ENCODE results near the gene SNED1. TPM values are rescaled to one million over a fixed set of nuclear protein-coding genes. Genes with fewer than 3 reads are reported as not detected.
"Not testable (repeated sequence)": the region's sequence is repeated elsewhere in the genome, so short reads cannot be mapped to it uniquely, and the experiment has no call there.

Gene SNED1
- total and polyA plus RNA-seq, 2 donors (not counting 1 experiment from before 2014, with no cell fraction given) = 27.2 to 39.5 TPM

- no peak overlapping the region for H2AFZ ChIP-seq (ENCODE audit: low read length)
- no peaks in the 10 kb centered on the region for H3K27me3 ChIP-seq (ENCODE audit: control insufficient read depth, insufficient read depth, low read length)
- TF ChIP-seq EZH2 (IDR thresholded peaks at IDR 0.05; ENCODE audit: low read length, missing control alignments) (no peak), CTCF (conservative IDR thresholded peaks at IDR 0.05 in 1 of 2, IDR thresholded peaks at IDR 0.05 in 1 of 2; ENCODE audit: low read depth in 1 of 2, low read length in 2 of 2) (no peak)
- DNase-seq (ENCODE audit: low read depth in 2 of 2) = no peak
- no peaks in the 10 kb centered on the region for H3K79me2 ChIP-seq (ENCODE audit: control insufficient read depth, insufficient read depth, low read length)
- no peaks in the 10 kb centered on the region for H3K9me3 ChIP-seq (ENCODE audit: control insufficient read depth, insufficient read depth, low read depth, low read length)
- H3K9ac ChIP-seq (ENCODE audit: insufficient read depth, low read length) = no peak overlapping the region
- no peaks in the 10 kb centered on the region for H4K20me1 ChIP-seq (ENCODE audit: control insufficient read depth, extremely low read depth, insufficient read depth, low read length)
- no peaks in the 10 kb centered on the region for H3K36me3 ChIP-seq (ENCODE audit: control insufficient read depth, insufficient read depth, low read length)
- H3K4me3 ChIP-seq (replicated peaks in 1 of 4; ENCODE audit: control extremely low read depth in 1 of 4, insufficient read depth in 1 of 4, low read depth in 3 of 4, low read length in 4 of 4) = no peak overlapping the region
- no peak overlapping the region for H3K27ac ChIP-seq (ENCODE audit: insufficient read depth, low read length)
- no peak overlapping the region for H3K4me2 ChIP-seq (ENCODE audit: extremely low read depth, insufficient read depth, low read length)
- H3K4me1 ChIP-seq (ENCODE audit: control insufficient read depth, extremely low read depth, insufficient read depth, low read length) = peaks cover 4% of the 10 kb centered on the region
These were observed 26.2 kb upstream of the SNED1 start for GRCh38 chr2:240972201-240972600.

GRCh38 chr2:240972636-240973521 is 25.5 kb upstream of the SNED1 start:
- Histone ChIP-seq H3K36me3 (ENCODE audit: control insufficient read depth, insufficient read depth, low read length) (no peaks in the 10 kb centered on the region), H3K79me2 (ENCODE audit: control insufficient read depth, insufficient read depth, low read length) (no peaks in the 10 kb centered on the region), H3K9ac (ENCODE audit: insufficient read depth, low read length) (no peak overlapping the region), H3K9me3 (ENCODE audit: control insufficient read depth, insufficient read depth, low read depth, low read length) (no peaks in the 10 kb centered on the region), H2AFZ (ENCODE audit: low read length) (no peak overlapping the region), H3K4me2 (ENCODE audit: extremely low read depth, insufficient read depth, low read length) (peak overlapping the region; percentile 44), H4K20me1 (ENCODE audit: control insufficient read depth, extremely low read depth, insufficient read depth, low read length) (no peaks in the 10 kb centered on the region), H3K4me1 (ENCODE audit: control insufficient read depth, extremely low read depth, insufficient read depth, low read length) (peaks cover 4% of the 10 kb centered on the region), H3K4me3 (replicated peaks in 1 of 4; ENCODE audit: control extremely low read depth in 1 of 4, insufficient read depth in 1 of 4, low read depth in 3 of 4, low read length in 4 of 4) (no peak overlapping the region), H3K27me3 (ENCODE audit: control insufficient read depth, insufficient read depth, low read length) (no peaks in the 10 kb centered on the region), H3K27ac (ENCODE audit: insufficient read depth, low read length) (peak overlapping the region; percentile 44)
- DNase-seq (ENCODE audit: low read depth in 2 of 2) = peak in 1 of 2 donors; percentile 33
- TF ChIP-seq EZH2 (IDR thresholded peaks at IDR 0.05; ENCODE audit: low read length, missing control alignments) = no peak
- no peak for TF ChIP-seq CTCF (conservative IDR thresholded peaks at IDR 0.05 in 1 of 2, IDR thresholded peaks at IDR 0.05 in 1 of 2; ENCODE audit: low read depth in 1 of 2, low read length in 2 of 2)

- Histone ChIP-seq H3K36me3 (ENCODE audit: control insufficient read depth, insufficient read depth, low read length) (no peaks in the 10 kb centered on the region), H3K27me3 (ENCODE audit: control insufficient read depth, insufficient read depth, low read length) (no peaks in the 10 kb centered on the region), H4K20me1 (ENCODE audit: control insufficient read depth, extremely low read depth, insufficient read depth, low read length) (no peaks in the 10 kb centered on the region), H3K4me2 (ENCODE audit: extremely low read depth, insufficient read depth, low read length) (no peak overlapping the region), H3K4me1 (ENCODE audit: control insufficient read depth, extremely low read depth, insufficient read depth, low read length) (peaks cover 4% of the 10 kb centered on the region), H3K4me3 (replicated peaks in 1 of 4; ENCODE audit: control extremely low read depth in 1 of 4, insufficient read depth in 1 of 4, low read depth in 3 of 4, low read length in 4 of 4) (no peak overlapping the region), H3K9me3 (ENCODE audit: control insufficient read depth, insufficient read depth, low read depth, low read length) (no peaks in the 10 kb centered on the region), H3K27ac (ENCODE audit: insufficient read depth, low read length) (no peak overlapping the region), H3K9ac (ENCODE audit: insufficient read depth, low read length) (no peak overlapping the region), H3K79me2 (ENCODE audit: control insufficient read depth, insufficient read depth, low read length) (no peaks in the 10 kb centered on the region), H2AFZ (ENCODE audit: low read length) (no peak overlapping the region)
- TF ChIP-seq CTCF (conservative IDR thresholded peaks at IDR 0.05 in 1 of 2, IDR thresholded peaks at IDR 0.05 in 1 of 2; ENCODE audit: low read depth in 1 of 2, low read length in 2 of 2) (no peak), EZH2 (IDR thresholded peaks at IDR 0.05; ENCODE audit: low read length, missing control alignments) (no peak)
- peak in 1 of 2 donors; percentile 61 for DNase-seq (ENCODE audit: low read depth in 2 of 2)
These were observed 23.4 kb upstream of the SNED1 start for GRCh38 chr2:240974771-240975572.

GRCh38 chr2:240975903-240976302 is 22.5 kb upstream of the SNED1 start:
- not testable (repeated sequence) for H3K36me3 ChIP-seq (ENCODE audit: control insufficient read depth, insufficient read depth, low read length); H3K79me2 ChIP-seq (ENCODE audit: control insufficient read depth, insufficient read depth, low read length); DNase-seq (ENCODE audit: low read depth in 2 of 2); H3K4me3 ChIP-seq (replicated peaks in 1 of 4; ENCODE audit: control extremely low read depth in 1 of 4, insufficient read depth in 1 of 4, low read depth in 3 of 4, low read length in 4 of 4); H3K4me1 ChIP-seq (ENCODE audit: control insufficient read depth, extremely low read depth, insufficient read depth, low read length); H4K20me1 ChIP-seq (ENCODE audit: control insufficient read depth, extremely low read depth, insufficient read depth, low read length); H3K27me3 ChIP-seq (ENCODE audit: control insufficient read depth, insufficient read depth, low read length); H3K27ac ChIP-seq (ENCODE audit: insufficient read depth, low read length); H3K9me3 ChIP-seq (ENCODE audit: control insufficient read depth, insufficient read depth, low read depth, low read length); H2AFZ ChIP-seq (ENCODE audit: low read length); H3K9ac ChIP-seq (ENCODE audit: insufficient read depth, low read length); H3K4me2 ChIP-seq (ENCODE audit: extremely low read depth, insufficient read depth, low read length)
